DMS79 (cell line): Measurements from ENCODE around the gene APOBEC3C.
"Not testable (repeated sequence)": the region's sequence is repeated elsewhere in the genome, so short reads cannot be mapped to it uniquely, and the experiment has no call there.

ENCODE experiments used
- DNase-seq: peaks from one replicate; lab custom pipeline; 2025; lab: John Stamatoyannopoulos, UW

The APOBEC3C gene

DNA sequence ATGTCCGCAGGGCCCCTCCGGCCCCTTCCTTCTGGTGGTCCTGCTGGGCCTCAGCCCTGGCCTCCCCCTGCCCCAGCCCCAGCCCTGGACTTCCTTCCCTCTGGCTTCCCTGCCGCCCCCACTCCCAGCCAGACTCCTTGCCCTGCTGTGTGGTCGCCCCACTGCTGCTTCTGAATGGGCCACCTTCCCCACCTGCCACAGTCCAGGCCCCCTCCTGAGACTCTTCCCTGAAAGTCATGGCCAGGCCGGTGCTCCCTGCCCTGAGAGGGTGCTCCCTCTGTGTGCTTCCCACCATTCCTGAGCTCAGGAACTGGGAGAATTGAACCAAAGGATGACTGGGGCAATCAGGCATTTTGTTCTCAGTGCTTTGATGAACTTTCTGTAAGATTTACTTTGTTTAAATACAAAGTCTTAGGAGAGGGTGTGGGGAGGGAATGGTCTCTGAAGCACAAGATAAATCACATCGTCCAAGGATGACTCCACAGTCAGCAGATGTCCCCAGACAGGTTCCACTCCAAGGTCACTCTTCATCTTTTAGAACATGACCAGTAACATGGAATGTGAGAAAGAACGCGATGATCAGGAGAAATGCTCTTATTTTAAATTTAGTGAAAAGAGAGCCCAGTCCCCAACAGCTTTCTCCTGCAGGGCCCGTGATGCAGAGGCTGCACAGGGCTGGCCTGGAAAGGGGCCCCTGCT, 7.6 kb downstream of the APOBEC3C start:
- no peak for DNase-seq

DNA sequence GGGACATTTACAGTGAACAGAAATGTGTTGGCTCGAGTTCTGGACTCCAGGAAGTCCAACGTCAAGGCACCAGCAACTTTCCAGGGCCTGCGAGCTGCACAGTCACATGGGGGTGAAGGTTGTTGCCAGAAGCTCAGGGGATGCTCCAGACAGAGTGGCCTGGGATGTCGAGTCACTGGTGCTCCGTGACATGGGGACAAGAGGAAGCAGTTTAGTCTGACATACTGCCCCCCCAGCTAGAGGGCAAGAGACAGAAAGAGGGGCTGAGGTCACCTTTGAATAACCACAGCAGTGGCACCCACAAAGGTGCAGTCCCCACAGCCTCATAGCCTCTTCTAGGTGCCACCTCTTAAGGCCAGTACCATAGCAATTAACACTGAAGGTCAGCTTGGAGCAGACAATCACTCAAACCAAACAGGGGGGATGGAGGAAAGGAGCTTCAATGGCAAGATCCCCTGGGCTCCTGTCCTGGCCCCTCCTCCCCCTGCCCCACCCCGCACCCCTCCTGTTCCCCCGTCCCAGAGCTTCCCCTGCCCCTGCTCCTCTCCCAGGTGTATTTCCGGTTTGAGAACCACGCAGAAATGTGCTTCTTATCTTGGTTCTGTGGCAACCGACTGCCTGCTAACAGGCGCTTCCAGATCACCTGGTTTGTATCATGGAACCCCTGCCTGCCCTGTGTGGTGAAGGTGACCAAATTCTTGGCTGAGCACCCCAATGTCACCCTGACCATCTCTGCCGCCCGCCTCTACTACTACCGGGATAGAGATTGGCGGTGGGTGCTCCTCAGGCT, 10.7 kb downstream of the APOBEC3C start:
- no peak for DNase-seq

DNA sequence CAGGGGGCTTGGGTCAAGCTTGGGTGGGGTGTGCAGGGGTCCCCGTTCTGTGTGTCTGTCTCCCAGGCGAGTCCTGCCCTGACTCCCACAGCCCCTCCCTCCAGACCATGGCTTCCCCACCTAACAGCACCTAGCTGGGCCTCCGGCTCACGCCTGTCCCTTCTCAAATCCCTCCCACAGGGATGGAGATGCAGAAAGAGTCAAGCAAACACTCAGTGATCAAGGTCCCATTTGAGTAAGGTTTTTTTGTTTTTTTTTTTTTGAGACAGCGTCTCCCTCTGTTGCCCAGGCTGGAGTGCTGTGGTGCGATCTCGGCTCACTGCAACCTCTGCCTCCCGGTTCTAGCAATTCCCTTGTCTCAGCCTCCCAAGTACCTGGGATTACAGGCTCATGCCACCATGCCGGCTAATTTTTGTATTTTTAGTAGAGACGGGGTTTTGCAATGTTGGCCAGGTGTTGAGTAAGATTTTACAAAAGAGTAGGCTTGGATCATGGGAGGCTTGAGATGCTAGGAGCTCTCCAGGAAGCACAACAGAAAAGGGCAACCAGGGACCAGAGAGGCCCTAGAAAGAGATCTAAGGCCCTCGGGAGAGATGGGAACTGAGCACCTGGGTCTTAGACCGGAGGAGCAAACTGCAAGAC, 12.6 kb downstream of the APOBEC3C start:
- DNase-seq = no peak

DNA sequence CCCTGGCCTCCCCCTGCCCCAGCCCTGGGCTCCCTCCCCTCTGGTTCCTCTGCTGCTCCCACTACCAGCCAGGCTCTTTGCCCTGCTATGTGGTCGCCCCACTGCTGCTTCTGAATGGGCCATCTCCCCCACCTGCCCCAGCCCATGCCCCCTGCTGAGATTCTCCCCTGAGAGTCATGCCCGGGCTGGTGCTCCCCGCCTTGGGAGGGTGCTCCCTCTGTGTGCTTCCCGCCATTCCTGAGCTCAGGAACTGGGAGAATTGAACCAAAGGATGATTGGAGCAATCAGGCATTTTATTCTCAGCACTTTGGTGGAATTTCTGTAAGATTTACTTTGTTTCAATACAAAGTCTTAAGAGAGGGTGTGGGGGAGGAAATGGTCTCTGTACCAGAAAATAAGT, 13.7 kb downstream of the APOBEC3C start:
- DNase-seq = no peak

DNA sequence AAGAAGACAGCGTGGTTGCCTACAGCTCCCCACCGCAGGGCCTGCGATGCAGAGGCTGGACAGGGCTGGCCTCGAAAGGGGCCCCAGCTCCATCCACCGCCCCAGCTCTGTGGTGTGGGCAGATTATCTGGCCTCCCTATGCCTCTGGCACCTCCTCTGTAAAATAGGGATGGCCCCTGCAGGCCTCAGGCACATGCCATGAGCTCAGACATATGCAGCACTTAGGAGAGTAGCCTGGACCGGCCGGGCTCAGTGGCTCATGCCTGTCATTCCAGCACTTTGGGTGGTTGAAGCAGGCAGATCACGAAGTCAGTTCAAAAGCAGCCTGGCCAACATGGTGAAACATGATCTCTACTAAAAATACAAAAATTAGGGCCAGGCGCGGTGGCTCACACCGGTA, 14.2 kb downstream of the APOBEC3C start:
- no peak for DNase-seq

DNA sequence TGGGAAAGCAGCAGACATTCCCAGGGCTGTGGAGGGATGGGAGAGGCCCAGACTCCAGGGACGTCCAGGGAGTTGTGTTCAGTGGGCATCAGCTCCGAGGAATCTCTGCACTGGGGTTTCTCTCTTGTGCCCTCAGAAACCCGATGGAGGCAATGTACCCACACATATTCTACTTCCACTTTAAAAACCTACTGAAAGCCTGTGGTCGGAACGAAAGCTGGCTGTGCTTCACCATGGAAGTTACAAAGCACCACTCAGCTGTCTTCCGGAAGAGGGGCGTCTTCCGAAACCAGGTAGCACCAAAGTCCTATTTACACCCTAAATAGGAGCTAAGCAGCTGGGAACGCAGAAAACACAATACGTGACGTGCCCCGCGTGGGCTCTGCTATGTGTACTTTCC, 15.2 kb downstream of the APOBEC3C start:
- no peak for DNase-seq

DNA sequence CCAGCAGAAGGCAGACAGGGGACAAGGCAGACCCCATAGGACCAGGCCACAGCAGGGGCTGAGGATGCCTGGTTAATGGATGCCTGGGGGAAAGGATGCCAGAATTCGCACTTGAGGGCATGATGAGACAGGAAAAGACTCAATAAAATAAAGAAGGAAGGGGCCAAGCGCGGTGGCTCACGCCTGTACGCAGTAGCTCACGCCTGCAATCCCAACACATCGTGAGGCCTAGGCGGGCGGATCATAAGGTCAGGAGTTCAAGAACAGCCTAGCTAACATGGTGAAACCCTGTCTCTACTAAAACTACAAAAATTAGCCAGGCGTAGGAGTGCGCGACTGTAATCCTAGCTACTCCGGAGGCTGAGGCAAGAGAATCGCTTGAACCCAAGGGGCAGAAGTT, 16.6 kb downstream of the APOBEC3C start:
- no peak for DNase-seq

DNA sequence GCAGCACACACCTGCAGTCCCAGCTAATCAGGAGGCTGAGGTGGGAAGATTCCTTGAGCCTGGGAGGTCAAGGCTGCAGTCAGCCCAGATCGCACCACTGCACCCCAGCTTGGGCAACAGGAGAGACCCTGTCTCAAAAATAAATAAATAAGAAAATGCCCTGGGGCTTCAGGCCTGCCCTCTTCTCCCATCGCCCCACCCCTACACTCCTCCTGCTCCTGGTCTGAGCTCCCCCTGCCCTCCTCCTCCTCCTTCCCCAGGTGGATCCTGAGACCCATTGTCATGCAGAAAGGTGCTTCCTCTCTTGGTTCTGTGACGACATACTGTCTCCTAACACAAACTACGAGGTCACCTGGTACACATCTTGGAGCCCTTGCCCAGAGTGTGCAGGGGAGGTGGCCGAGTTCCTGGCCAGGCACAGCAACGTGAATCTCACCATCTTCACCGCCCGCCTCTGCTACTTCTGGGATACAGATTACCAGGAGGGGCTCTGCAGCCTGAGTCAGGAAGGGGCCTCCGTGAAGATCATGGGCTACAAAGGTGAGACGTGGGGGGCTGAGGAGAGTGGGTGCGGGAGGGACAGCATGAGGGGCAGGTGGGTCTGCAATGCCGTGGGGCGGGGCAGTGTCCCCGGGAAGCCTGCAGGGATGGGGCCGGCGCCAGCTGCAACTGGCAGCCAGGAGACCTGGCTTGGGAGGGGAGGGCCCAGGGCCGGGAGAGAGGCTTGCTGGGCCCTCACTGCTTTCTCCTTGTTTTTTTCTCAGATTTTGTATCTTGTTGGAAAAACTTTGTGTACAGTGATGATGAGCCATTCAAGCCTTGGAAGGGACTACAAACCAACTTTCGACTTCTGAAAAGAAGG, 17.6 kb downstream of the APOBEC3C start:
- not testable (repeated sequence) for DNase-seq

DNA sequence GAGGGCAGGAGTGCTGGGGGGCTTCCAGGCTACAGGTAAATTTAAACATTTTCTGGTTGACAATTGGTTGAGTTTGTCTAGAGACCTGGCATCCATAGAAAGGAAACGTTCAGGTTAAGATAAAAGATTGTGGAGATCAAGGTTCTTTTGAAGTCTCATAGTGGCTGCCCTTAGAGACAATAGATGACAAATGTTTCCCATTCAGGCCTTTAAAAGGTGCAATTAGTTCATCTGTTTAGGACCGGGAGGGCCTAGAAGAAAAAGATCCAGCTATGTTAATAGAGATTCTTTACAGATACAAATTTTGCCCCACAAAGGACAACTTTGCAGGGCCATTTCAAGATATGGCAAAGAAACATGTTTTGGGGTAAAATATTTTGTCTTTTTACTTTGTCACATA, 23.0 kb downstream of the APOBEC3C start:
- DNase-seq = not testable (repeated sequence)

DNA sequence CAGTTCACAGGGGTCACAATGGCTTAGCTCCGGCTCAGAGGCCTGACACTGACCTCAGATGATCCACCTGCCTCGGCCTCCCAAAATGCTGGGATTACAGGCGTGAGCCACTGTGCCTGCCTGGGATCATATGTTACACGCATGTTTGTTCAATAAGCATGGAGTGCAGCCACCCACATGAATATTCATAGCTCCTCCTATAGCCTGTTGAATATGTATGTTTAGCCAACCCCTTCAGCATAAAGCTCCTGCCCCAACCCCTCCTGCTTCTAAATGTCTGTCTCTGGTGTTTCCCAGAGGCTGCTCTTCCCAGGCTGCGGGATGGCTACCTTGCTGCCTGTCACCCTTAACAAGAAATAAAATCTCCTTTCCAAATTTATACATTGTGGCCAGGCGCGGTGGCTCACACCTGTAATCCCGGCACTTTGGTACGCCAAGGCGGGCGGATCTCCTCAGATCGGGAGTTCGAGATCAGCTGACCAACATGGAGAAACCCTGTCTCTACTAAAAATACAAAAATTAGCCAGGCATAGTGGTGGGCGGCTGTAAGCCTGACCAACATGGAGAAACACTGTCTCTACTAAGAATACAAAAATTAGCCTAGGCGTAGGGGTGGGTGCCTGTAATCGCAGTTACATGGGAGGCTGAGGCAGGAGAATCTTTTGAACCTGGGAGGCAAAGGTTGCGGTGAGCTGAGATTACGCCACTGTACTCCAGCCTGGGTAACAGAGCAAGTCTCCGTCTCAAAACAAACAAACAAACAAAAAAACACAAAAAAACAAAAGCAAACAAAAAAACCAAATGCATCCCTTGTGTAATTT, 25.5 kb downstream of the APOBEC3C start:
- DNase-seq = no peak

DNA sequence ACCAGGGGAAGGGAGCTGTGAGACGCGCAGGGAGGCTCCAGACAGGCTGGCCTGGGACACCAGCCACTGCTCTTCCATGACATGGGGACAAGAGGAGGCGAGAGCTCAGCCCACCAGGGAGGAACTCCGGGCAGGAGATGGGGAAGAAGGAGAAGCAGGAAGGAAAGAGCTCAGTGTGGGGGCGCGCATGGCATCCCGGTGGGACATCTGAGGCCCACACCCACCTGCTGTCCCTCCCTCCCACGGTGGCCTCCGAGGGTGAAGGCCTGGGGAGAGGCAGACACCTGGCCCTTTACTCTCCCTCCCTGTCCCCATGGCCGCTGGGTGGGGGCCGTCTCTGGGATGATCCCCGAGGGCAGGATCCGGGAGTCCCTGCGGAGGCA, 26.1 kb downstream of the APOBEC3C start:
- not testable (repeated sequence) for DNase-seq

DNA sequence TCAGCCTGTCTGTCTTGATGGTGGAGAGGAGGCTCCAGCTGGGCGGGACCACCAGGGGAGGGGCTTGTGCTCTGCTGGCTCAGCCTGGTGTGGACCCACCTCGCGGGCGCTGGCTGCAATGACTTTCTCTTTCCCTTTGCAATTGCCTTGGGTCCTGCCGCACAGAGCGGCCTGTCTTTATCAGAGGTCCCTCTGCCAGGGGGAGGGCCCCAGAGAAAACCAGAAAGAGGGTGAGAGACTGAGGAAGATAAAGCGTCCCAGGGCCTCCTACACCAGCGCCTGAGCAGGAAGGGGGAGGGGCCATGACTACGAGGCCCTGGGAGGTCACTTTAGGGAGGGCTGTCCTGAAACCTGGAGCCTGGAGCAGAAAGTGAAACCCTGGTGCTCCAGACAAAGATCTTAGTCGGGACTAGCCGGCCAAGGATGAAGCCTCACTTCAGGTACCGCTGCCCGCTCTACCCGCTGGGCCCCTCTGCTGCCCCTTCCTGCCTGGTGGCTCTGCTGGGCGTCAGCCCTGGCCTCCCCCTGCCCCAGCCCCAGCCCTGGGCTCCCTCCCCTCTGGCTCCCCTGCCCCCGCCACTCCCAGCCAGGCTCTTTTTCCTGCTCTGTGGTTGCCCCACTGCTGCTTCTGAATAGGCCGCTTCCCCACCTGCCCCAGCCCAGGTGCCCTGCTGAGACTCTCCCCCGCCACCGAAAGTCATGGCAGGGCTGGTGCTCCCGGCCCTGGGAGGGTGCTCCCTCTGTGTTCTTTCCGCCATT, 26.7 kb downstream of the APOBEC3C start, which contains the start of gene APOBEC3F:
APOBEC3F (plus strand) TSS at position 327 of the 759 bp plus-strand sequence; CDS start at position 424, 97 bp downstream.
- DNase-seq = not testable (repeated sequence)

DNA sequence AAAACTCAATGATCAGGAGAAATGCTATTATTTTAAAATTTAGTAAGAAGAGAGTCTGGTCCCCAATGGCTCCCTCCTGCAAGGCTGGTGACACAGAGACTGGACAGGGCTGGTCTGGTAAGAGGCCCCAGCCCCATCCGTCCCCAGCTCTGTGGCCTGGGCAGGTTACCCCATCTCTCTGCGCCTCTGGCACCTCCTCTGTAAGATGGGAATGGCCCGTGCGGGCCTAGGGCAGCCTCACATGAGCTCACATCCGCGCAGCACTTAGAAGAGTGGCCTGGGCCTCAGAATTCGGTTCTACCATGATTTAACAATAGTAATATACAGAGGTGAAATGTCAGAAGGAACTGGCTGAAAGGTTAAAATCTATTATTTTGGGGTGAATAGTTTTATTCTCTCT, 27.9 kb downstream of the APOBEC3C start:
- no peak for DNase-seq

DNA sequence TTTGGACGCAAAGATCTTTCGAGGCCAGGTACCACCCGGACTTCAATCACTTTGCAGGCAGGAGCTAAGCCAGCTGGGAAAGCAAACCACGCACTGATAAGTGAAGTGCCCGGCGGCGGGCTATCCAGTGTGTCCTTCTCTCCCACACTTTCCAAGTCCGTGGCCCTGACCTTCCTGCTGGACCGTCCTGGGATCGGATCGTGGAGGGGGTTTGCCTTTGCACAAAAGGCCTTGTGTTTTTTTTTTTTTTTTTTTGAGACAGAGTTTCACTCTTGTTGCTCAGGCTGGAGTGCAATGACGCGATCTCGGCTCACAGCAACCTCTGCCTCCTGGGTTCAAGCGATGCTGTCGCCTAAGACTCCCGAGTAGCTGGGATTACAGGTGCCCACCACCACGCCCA, 29.0 kb downstream of the APOBEC3C start:
- not testable (repeated sequence) for DNase-seq

DNA sequence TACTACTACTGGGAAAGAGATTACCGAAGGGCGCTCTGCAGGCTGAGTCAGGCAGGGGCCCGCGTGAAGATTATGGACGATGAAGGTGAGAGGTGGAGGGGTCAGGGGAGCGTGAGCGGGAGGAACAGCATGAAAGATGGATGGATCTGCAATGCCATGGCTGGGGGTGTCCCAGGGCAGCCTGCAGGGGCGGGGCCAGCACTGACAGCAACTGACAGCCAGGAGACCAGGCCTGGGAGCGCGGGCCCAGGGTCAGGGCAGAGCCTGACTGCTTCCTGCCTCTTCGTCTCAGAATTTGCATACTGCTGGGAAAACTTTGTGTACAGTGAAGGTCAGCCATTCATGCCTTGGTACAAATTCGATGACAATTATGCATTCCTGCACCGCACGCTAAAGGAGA, 31.1 kb downstream of the APOBEC3C start:
- not testable (repeated sequence) for DNase-seq

DNA sequence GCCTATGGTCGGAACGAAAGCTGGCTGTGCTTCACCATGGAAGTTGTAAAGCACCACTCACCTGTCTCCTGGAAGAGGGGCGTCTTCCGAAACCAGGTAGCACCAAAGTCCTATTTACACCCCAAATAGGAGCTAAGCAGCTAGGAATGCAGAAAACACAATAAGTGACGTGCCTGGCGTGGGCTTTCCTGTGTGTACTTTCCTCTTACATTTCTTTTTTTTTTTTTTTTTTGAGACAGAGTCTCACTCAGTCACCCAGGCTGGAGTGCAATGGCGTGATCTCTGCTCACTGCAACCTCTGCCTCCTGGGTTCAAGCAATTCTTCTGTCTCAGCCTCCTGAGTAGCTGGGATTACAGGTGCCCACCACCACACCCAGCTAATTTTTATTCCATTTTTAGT, 35.4 kb downstream of the APOBEC3C start:
- not testable (repeated sequence) for DNase-seq

DNA sequence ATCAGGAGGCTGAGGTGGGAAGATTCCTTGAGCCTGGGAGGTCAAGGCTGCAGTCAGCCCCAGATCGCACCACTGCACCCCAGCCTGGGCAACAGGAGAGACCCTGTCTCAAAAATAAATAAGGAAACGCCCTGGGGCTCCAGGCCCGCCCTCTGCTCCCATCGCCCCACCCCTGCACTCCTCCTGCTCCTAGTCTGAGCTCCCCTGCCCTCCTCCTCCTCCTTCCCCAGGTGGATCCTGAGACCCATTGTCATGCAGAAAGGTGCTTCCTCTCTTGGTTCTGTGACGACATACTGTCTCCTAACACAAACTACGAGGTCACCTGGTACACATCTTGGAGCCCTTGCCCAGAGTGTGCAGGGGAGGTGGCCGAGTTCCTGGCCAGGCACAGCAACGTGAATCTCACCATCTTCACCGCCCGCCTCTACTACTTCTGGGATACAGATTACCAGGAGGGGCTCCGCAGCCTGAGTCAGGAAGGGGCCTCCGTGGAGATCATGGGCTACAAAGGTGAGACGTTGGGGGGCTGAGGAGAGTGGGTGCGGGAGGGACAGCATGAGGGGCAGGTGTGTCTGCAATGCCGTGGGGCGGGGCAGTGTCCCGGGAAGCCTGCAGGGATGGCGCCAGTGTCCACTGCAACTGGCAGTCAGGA, 37.9 kb downstream of the APOBEC3C start:
- not testable (repeated sequence) for DNase-seq

DNA sequence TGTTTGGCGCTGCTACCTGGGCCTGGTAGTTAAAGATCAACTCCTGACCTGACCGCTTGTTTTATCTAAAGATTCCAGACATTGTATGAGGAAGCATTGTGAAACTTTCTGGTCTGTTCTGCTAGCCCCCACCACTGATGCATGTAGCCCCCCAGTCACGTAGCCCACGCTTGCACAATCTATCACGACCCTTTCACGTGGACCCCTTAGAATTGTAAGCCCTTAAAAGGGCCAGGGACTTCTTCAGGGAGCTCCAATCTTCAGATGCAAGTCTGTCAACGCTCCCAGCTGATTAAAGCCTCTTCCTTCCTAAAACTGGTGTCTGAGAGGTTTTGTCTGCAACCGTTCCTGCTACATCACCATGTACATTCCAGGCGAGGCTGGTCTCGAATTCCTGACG, 41.6 kb downstream of the APOBEC3C start:
- DNase-seq = no peak

DNA sequence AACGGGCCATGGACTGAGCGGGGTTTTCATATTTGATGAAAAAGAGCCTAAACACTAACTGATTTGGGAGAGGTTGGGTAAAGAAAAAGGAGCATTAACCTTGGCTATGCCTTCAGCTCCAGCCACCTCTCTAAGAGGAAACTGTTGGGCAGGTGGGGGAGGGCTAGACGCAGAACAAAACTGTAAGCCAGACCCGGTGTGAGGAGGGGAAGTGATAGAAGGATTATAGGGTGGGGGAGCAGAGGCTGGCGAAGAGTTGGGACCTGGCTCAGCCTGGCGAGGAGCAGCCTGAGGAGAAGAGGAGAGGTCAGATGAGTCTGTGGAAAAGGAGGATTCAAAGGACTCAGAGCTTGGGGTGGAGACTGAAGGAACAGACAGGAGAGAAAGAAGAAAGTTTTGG, 47.2 kb downstream of the APOBEC3C start:
- DNase-seq = not testable (repeated sequence)

DNA sequence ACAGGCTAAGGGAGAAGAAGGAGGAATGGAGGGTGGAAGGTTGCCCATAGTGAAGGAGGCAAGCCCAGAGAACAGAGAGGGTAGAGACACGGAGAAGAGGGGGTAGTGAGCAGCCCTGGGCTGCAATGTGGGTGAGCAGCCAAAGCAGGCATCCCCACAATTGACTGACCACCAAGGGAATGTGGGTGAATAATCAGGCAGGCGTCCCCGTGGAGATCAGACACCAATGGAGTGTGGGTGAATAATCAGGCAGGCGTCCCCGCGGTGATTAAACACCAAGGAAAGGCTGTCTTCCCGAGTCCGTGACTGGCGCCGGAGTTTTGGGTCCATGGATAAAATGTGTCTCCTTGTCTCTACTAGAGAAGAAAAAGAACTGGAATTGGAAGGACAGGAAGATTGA, 47.9 kb downstream of the APOBEC3C start:
- DNase-seq = not testable (repeated sequence)
